AG09319 (cell line): ENCODE data around the gene MANBA.

ENCODE experiments used
- DNase-seq: peaks from one replicate; pipeline ENCODE4 v3.0.0-alpha.2; 2010; ENCODE audit warnings: low read depth; ENCODE audit errors: extremely low read depth
- TF ChIP-seq, protein P1 (sequence below): IDR thresholded peaks from 2 replicates; pipeline ENCODE4 v1.5.1; 2011; ENCODE audit warnings: low read depth, mild to moderate bottlenecking, inconsistent platforms, low read length, moderate library complexity

MANBA gene

GRCh38 chr4:102639598-102639997 is 121.2 kb downstream of the MANBA start:
- TF ChIP-seq, protein P1, sequence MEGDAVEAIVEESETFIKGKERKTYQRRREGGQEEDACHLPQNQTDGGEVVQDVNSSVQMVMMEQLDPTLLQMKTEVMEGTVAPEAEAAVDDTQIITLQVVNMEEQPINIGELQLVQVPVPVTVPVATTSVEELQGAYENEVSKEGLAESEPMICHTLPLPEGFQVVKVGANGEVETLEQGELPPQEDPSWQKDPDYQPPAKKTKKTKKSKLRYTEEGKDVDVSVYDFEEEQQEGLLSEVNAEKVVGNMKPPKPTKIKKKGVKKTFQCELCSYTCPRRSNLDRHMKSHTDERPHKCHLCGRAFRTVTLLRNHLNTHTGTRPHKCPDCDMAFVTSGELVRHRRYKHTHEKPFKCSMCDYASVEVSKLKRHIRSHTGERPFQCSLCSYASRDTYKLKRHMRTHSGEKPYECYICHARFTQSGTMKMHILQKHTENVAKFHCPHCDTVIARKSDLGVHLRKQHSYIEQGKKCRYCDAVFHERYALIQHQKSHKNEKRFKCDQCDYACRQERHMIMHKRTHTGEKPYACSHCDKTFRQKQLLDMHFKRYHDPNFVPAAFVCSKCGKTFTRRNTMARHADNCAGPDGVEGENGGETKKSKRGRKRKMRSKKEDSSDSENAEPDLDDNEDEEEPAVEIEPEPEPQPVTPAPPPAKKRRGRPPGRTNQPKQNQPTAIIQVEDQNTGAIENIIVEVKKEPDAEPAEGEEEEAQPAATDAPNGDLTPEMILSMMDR, result no peak
- no peak for DNase-seq

DNA sequence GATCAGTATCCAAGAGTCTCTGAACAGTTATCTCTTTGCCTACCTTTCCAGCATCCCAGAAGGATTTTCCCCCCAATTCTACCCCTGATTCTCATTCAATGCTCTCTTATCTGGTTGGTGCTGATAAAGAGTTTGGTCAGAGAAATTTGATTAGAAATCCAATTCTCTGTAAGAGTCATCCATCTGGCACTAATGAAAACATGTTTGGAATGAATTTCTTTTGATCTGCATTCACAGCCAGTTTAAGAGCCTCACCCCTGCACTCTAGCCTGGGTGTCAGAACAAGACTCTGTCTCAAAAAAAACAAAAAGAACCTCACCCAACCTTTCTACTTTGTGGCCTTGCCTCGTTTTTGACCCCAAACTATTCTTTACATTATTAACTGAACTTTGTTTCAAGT is 122.1 kb downstream of the MANBA start:
- TF ChIP-seq, protein P1, result no peak
- no peak for DNase-seq

DNA sequence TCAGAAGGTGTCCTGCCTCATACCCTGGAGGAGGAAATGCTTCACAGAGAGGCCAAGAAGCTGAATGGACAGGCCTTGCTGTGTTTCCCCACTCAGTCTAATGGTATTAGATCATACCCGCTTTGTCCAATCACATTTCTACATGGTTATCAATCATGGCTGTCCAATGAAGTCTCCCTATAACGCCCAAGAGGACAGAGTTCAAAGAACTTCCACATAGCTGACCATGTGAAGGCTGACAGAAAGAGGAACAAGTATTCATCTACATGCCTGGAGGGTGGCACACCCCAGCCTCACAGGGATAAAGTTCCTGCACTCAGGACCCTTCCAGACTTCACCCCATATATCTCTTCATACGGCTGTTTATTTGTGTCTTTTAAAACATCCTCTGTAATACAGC is 123.4 kb downstream of the MANBA start:
- DNase-seq, result no peak
- TF ChIP-seq, protein P1, result no peak

GRCh38 chr4:102633100-102633499 is 127.7 kb downstream of the MANBA start:
- no peak for DNase-seq
- TF ChIP-seq, protein P1, result no peak

DNA sequence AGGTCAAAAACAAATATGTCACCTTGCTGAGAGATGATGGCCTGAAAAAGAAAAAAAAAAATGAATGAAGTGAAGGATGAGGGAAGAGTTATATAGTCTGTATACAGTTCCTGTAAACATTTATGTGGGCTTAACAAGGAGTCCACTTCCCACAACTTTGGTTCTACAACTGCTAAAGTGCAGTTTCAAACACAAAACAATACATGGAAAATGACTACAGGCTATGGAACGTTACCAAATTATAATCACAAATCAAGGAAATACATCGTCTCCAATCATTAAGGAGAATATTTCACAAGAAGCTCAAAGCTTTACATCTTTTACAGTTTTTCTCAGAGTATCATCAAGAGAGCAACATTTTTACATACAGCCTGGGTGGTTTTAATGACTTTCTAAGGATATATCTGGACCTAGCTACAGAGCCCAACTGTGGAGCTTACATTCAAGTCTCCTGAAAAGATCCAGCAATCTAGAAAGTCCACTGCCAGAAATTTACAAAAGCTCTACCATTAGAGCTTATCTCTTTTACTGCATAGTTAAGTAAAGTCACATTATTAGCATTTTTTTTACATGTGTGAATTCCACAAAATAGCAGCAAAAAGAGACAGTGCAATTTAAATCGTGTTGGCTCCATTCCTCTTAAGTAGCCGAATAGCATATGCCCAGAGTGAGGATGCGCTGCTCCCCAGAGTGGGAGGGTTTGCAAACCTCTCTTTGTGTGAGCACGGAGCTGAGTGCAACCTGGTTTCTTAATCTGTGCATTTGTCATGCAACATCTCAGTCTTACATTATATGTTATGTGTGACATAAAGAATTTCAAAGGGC is 128.3 kb downstream of the MANBA start:
- DNase-seq, result no peak
- TF ChIP-seq, protein P1, result no peak

DNA sequence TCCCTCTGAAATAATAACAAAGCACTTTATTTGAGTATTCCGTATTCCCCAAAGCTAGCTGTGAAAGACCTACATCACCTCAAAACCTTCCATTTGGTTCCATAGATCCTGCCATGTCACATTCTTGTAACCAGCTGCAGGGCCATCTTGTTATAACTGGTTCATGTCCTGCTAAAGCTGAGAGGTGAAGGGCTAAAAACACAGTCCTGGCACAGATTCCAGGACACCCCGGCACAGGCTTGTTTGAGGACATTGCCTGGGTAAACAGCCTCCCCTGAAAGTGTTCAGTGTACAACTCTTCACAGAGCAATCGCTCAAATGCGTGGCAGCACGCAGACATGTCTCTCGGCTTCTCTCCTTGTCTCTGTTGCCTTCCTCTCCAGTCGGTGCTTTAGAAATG is 129.2 kb downstream of the MANBA start:
- TF ChIP-seq, protein P1, result no peak
- no peak for DNase-seq

GRCh38 chr4:102629673-102630072 is 131.1 kb downstream of the MANBA start:
- no peak for DNase-seq
- TF ChIP-seq, protein P1, result no peak
